RWPE1 (cell line): ENCODE data around the gene MRPL52.

Source experiments
- CTCF ChIA-PET: fragments of 350-600 bp; sonication (Branson Sonifier 250); formaldehyde crosslinking; extraction: SDS; loops from one replicate; lab custom pipeline; 2021; lab: Yijun Ruan, JAX
- POLR2A ChIA-PET: fragments of 400-600 bp; formaldehyde crosslinking; extraction: SDS; loops from one replicate; lab custom pipeline; 2020; ENCODE audit warnings: antibody characterized with exemption; ENCODE audit not compliant: low non-redundant PET; lab: Yijun Ruan, JAX
- DNase-seq: peaks from one replicate; pipeline ENCODE4 v3.0.0; 2012; ENCODE audit warnings: low spot score
- H3K27ac ChIP-seq: fragments of 450-650 bp; 2 replicates; pipeline ENCODE4 v1.5.1; 2017
- CTCF ChIP-seq: fragments of 450-650 bp; conservative IDR thresholded peaks from 2 replicates; pipeline ENCODE4 v1.5.1; 2017; ENCODE audit warnings: low read depth, mild to moderate bottlenecking

MRPL52 gene

GRCh38 chr14:22829661-22830442 lies at the start of gene MRPL52:
MRPL52 (plus strand) TSS chr14:22829887; CDS start chr14:22829913, 26 bp downstream.
- DNase-seq: peak; percentile 79
- TF ChIP-seq CTCF: no peak
- H3K27ac ChIP-seq: peak within 1 kb of the TSS; percentile 76
- POLR2A ChIA-PET: interaction anchor here (0.8 kb wide), 1 partner anchor 9 kb away, joined by 3 read pairs; no protein-coding TSS in a partner anchor
- CTCF ChIA-PET: interaction anchor here (0.6 to 2.0 kb wide), 3 partner anchors 24 to 441 kb away, joined by 4 to 7 read pairs (median 4); no protein-coding TSS in a partner anchor

- ChIA-PET CTCF (interaction anchor here (1.2 kb wide), 1 partner anchor 73 kb away, joined by 4 read pairs; no protein-coding TSS in a partner anchor), POLR2A (no interaction called here)
Measured at GRCh38 chr14:22780105-22780679, 49.5 kb upstream of the MRPL52 start.

GRCh38 chr14:22780941-22781300 lies 48.8 kb upstream of the MRPL52 start:
- no peak for TF ChIP-seq CTCF
- CTCF ChIA-PET: interaction anchor here (1.2 kb wide), 1 partner anchor 73 kb away, joined by 4 read pairs; no protein-coding TSS in a partner anchor
- POLR2A ChIA-PET: no interaction called here
- no peak overlapping the region for H3K27ac ChIP-seq
- DNase-seq: no peak

More at GRCh38 chr14:22780105-22780679, 49.5 kb upstream of the MRPL52 start:
- DNase-seq: no peak
- TF ChIP-seq CTCF: no peak
- H3K27ac ChIP-seq: no peak overlapping the region

GRCh38 chr14:22781301-22781991 lies 48.2 kb upstream of the MRPL52 start:
- no peak overlapping the region for H3K27ac ChIP-seq
- ChIA-PET CTCF (interaction anchor here (0.6 to 1.2 kb wide), 3 partner anchors 72 to 1243 kb away, joined by 3 to 4 read pairs (median 3); no protein-coding TSS in a partner anchor), POLR2A (no interaction called here)
- DNase-seq: peak; percentile 19
- TF ChIP-seq CTCF: no peak

- TF ChIP-seq CTCF: no peak
- CTCF ChIA-PET: interaction anchor here (0.6 to 0.7 kb wide), 2 partner anchors 37 to 328 kb away, joined by 3 to 4 read pairs; no protein-coding TSS in a partner anchor
- H3K27ac ChIP-seq: no peak overlapping the region
- POLR2A ChIA-PET: no interaction called here
- no peak for DNase-seq
Measured at GRCh38 chr14:22786685-22787084, 43.0 kb upstream of the MRPL52 start.

- ChIA-PET CTCF (interaction anchor here (0.7 to 0.9 kb wide), 2 partner anchors 196 to 221 kb away, joined by 3 to 4 read pairs; no protein-coding TSS in a partner anchor), POLR2A (no interaction called here)
- no peak overlapping the region for H3K27ac ChIP-seq
- no peak for TF ChIP-seq CTCF
- peak; percentile 43 for DNase-seq
Measured at GRCh38 chr14:22791301-22791700, 38.4 kb upstream of the MRPL52 start.
